HG02623 (cell line): ENCODE data around the gene RAB6B.

Experiments used
- ATAC-seq: cut with Tn5 transposase; IDR thresholded peaks from one replicate; pipeline ENCODE4 v1.9.1; 2021; ENCODE audit warnings: moderate library complexity; ENCODE audit not compliant: unreplicated experiment

The RAB6B gene

GRCh38 chr3:133896002-133896761 lies 500 bp upstream of the RAB6B start:
- ATAC-seq = no peak

- ATAC-seq = no peak
Observed at GRCh38 chr3:133894353-133895207, 1.1 kb downstream of the RAB6B start.

- ATAC-seq = no peak
Observed at GRCh38 chr3:133893683-133894352, 1.9 kb downstream of the RAB6B start.

- no peak for ATAC-seq
Observed at GRCh38 chr3:133892541-133893231, 3.0 kb downstream of the RAB6B start.

GRCh38 chr3:133891662-133892378 lies 3.9 kb downstream of the RAB6B start:
- no peak for ATAC-seq

GRCh38 chr3:133890972-133891644 lies 4.6 kb downstream of the RAB6B start:
- no peak for ATAC-seq

GRCh38 chr3:133890037-133890436 lies 5.6 kb downstream of the RAB6B start:
- ATAC-seq = no peak

- no peak for ATAC-seq
Observed at GRCh38 chr3:133888726-133889340, 6.8 kb downstream of the RAB6B start.

GRCh38 chr3:133887803-133888703 lies 7.6 kb downstream of the RAB6B start:
- ATAC-seq = no peak

GRCh38 chr3:133887074-133887802 lies 8.4 kb downstream of the RAB6B start:
- no peak for ATAC-seq

- ATAC-seq = no peak
Observed at GRCh38 chr3:133886031-133886722, 9.5 kb downstream of the RAB6B start.

- no peak for ATAC-seq
Observed at GRCh38 chr3:133884887-133885711, 10.6 kb downstream of the RAB6B start.

- ATAC-seq = no peak
Observed at GRCh38 chr3:133884054-133884886, 11.4 kb downstream of the RAB6B start.

- no peak for ATAC-seq
Observed at GRCh38 chr3:133883641-133884040, 12.0 kb downstream of the RAB6B start.

GRCh38 chr3:133882986-133883586 lies 12.6 kb downstream of the RAB6B start:
- no peak for ATAC-seq
